GM18508 (cell line): ENCODE data around the gene ULK2.

Source experiments
- ATAC-seq: cut with Tn5 transposase; IDR thresholded peaks from one replicate; pipeline ENCODE4 v1.9.1; 2021; ENCODE audit warnings: moderate number of reproducible peaks; ENCODE audit not compliant: insufficient read depth, unreplicated experiment

Gene ULK2

DNA sequence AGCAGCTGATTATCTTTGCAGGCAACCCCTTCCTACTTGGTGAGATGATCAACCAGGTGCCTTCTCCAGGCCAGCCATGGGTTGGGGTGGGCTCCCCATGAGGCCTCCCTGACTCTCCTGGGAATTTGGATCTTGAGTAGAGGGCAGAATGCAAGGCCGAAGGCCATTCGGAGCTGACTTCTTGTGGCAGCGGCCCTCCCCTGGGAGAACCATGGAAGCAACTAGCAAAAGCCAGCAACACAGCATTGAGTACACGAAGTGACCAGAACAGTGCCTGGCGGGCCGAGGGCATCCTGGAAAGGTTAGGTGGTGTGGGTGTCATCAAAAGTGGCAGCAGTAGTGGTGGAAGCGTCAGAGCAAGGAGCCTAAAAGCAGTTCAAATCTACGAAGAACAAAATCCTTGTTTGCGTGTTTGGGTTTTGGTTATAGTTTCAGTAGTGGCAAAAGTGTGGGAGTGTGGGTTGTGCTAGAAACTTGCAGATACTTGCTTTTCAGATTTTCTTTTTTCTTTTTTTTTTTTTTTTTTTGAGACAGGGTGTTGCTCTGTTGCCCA is 117.6 kb downstream of the ULK2 start:
- ATAC-seq, result no peak

DNA sequence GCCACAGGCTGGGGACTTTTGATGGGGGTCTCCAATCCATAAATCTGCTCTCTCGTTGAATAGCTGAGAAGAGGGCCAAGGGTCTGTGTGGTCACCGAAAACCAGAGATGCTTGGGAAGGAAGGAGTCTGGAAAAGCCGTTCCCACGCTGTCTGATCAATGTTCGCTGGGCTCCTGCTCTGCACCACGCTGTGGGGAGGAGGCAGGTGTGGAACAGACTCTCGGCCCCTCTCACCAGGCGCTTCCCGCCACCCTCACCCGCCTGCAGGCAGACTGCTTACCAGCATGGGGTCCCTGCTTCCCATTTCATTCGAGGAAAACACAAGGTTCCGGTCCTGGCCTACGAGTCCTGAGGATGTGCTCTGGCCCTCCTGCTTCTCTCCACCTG is 118.9 kb downstream of the ULK2 start:
- ATAC-seq, result no peak

DNA sequence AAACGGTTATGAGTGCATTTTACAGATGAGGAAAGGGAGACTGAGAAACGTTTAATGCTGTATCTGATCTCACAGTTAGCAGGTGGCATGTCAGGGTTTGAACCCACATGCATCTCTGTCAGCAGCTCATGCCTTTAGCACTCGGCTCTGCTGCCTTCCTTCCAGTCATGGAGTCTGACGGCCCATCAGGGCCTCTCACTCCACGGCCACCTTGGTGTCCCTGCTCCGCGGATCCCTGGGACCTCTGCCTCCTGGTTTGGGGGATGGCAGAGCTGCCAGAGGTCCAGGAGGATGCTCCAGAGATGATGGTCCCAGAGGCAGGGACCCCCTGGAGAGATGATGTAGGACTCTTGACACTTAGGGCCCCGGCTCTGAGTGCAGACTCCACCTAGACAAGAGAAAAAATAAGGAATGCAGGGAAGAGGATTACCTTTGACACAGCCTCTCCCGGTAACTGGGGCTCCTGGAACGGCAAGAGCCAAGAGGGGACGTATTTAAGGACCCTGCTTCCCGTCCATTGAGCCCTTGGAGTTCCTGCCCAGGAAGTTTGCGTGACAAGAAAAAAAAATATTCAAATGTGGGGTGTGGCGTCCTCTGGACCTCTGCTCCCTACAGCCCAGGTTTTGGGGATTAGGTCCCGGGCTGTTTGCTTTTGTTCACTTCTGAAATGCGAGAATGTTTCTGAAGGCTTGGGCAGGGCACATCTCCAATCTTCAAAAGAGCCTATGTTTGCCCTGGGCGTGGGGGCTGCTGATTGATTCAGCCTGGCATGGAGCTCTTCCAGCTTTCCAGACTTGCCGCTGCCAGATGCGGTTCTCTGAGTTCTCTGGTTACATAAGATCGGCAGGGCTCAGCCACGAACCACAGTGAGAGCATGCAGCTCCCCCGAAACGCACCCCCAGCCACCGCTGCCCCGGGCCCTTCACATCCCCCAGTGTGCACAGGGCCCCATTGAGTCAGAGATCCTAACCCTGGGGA is 119.6 kb downstream of the ULK2 start, which contains the start of gene ALDH3A1:
TSS of gene ALDH3A1 (minus strand) at position 470 of the 978 bp plus-strand sequence. CDS start 3,169 bp downstream, outside the sequence.
- no peak for ATAC-seq

DNA sequence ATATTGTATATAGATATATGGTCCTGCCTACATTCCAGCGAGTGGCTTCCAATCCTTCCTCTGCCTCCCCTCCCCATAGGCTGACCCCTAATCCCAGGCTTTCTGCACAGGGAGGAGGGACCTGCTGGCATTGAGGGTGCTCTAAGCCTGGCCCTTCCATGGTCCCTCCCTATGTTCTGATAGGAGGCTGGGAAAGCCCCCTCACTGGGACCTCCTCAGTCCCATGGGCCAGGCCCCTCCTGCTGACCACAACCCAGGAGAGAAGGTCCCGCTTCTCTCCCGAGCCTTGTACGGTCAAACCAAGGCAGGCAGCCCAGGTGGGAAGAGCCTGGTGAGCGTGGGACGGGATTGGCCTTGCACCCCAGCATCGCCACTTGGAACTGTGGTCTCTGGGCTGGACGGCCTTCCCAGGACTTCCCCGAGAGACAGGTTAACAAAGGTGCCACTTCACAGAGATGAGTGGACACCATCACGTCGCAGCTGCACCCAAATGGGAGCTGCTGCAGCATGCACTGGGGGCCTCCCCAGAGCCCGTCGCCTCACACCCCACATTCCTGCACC is 120.5 kb downstream of the ULK2 start:
- no peak for ATAC-seq

DNA sequence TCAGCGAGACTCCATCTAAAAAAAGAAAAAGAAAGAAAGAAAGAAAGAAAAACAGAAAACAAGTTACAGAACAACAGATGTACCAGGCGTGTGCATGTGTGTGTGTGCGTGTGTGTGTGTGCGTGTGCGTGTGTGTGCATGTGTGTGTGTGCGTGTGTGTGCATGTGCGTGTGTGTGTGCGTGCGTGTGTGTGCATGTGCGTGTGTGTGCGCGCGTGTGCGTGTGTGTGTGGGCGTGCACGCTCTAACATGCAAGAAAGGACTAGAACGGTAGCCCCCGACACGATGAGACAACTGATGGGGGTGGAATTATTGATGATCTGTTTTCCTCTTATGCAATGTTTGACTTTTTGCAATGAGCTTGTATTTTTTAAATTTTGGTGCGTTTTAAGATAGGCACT is 121.2 kb downstream of the ULK2 start:
- no peak for ATAC-seq

DNA sequence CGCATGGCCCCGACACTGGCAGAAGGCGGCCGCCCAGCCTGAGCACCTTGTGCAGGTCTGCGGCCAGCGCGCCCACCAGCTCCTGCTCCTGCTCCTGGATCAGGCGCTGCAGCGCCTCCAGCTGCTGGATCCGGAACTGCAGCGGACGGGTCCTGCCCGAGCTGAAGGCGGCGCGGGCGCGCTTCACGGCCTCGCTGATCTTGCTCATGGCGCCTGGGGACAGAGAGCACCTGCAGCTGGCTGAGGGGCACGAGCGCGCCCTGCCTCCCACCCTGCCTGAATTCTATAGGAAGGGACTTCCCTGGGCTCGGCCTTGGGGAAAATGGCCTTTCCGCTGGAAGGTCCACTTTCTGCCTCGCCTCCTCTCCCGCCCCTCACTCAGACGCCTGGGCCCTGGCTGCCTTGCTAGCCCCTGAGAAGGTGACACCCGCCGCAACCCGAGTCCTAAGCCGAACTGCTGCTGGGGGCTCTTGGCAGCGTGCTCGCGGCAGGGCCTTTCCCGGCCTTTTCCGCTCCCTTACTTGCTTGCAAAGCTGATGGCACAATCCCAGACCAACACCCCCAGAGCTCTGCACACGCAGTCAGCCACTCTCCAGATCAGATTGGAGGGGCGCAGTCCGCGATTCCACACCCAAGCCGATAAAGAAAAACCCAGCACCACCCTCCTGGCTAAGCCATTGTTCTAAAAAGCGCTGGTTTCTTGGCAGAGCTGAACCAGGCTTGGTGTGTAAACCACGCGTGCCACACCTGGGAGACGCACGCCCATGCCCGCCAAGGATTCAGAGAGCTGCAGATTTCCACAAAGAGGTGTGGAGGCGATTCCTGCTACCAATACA is 122.6 kb downstream of the ULK2 start:
- no peak for ATAC-seq

DNA sequence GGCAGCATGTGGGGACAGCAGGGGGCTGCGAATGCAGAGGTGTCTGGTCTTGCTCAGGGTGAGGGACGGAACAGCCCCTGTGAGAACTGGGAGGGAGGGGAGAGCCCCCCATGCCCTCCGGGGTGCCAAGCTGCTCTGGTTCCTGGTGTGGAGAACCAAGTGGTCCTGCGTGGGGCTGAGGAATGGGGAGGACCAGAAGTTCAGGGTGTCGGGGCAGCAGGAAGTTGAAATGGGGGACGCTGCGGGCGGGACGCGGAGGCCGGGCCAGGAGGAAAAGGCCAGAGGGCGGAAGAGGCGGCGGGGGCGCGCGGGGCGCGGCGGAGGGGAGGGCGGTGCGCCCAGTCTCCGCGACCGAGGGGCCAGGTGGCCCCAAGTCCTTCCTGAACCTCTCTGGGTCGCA is 123.2 kb downstream of the ULK2 start:
- no peak for ATAC-seq

DNA sequence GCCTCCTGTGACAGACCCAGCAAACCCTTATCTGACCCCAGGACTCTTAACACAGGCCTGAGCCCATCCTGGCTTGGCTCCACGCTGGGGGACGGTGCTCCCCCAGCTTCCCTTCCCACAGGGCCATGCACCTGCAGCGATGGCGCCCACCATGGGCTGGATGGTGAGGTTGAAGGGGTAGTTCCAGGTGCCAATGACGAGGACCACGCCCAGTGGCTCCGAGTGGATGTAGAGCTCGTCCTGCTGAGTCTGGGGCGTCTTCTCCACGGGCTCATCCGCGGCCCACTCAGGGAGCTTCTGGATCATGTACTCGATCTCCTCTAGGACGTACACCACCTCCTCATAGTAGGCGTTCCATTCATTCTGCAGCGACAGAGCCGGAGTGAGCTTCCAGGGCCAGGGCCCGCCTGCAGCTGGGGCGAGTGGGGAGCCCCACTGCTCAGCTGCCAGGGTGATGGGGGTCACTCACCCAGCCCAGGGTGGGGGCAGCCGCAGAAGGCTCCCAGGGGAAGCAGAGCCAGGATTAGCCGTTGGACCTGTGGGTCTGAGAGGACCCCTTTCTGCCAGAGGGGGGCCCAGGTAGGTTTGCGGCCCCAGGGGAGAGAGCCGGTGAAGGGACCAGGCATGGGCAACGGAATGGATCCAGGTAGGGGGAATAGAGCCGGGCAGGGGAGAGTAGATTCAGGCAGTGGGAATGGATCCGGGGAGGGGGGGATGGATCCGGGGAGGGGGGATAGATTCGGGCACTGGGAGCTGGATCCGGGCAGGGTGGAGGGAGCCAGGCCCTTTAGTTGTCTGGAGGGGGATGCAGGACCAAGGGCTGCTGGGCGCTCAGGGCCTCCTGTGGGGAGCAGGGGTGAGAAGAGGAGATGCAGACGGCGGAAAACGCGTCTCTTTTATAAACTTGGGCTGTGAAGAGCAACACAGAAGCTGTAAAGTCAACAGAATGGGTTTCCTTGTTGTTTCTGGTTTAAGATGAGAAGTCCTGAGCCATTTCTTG is 124.3 kb downstream of the ULK2 start:
- no peak for ATAC-seq

DNA sequence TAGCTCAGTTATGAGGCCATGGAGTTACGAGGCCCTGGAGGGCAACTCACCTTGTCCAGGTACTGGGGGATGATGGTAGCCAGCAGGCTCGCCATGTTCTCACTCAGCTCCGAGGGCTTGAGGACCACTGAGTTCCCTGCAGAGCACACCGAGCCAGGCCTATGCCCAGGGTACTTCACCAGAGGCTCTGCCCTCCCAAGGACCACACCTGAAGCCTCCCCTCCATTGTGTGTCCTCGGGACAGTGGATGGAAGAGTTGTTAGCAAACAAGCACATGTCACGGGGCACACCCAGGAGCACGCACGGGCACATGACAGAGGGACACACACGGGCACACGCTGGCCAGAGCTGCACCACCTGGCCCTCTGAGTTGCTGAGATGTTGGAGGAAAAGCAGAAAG is 125.2 kb downstream of the ULK2 start:
- no peak for ATAC-seq

DNA sequence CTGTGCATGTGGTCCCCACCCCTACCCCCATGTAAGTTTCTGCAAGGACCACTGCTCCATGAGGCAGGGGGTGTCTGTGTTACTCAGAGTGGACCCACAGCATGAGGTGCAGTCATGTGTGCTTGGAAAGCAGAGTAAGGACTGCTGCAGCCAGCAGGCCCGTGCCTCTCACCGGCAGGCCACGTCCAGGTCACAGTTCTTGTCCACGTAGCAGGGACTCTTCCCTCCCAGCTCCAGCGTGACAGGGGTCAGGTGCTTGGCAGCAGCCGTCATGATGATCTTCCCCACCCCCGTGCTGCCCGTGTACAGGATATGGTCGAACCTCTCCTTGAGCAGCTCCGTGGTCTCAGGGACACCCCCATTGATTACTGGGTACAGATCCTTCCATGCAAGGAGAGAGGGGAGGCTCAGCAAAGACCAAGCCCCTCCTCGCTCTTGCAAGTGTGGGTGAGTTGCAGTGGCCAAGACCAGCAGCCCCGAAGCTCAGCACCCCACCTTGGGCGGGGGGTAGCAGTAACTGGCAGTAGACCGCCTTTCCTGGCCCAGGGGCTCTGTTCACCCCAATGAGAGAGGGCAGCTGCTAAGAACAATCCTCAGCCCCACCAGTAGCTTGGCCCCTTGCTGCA is 125.8 kb downstream of the ULK2 start:
- no peak for ATAC-seq

DNA sequence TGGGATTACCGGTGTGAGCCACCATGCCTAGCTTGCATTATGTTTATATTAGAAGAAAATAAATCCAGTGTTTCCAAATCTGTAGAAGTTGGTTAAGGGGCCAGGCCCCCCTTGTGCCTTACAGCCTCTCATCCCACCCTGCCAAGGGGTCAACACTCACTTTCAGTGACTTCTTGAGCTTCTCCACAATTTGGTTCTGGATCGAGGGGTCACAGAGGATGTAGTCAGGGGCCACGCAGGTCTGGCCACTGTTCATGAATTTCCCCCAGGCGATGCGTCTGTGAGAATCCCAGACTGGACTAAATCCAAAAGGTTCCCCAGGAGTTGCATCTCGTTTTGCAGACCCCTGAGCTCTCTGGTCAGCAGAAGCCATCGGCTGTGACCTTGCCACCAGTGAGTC is 126.8 kb downstream of the ULK2 start:
- no peak for ATAC-seq

DNA sequence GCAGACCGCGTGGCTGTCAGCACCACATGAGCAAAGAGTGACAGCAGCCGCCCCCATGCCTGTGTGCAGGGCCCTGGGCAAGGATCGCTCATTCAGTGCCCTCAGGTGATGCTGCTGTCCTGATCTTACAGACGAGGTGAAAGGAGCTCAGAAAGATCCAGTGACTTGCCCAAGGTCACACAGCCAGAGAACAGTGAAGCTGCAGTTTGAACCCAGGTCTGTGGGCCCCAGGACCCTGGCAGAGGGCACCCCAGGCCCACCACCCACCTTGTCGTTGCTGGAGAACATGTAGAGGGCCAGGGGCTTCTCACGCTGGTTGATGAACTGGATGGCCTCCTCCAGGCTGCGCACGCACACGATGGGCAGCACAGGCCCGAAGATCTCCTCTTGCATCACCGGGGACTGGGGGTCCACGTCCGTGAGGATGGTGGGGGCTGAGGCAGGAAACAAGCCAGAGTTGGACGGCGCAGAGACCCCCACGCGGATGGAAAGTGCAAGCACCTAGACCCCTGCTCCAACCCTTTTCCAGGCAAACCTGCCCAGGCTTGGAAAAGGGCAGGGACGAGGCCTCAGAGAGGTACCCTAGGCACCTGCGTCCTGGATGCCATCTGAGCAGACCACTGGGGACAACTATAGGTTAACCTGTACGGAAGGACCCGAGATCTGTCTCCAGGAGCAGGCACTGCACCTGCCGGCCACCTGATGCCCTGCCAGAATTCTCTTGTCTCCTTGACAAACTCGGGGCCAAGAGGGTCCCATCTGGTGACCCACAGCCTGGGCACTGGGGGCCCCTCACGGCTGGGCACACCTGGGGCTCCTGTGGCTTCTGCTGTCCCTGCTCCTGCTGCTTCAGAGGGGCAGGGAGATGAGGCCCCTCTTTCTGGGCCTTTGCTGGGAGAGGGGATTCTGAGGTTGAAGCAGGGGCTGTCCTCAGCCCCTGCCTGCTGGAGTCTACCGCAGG is 128.2 kb downstream of the ULK2 start:
- ATAC-seq, result no peak

DNA sequence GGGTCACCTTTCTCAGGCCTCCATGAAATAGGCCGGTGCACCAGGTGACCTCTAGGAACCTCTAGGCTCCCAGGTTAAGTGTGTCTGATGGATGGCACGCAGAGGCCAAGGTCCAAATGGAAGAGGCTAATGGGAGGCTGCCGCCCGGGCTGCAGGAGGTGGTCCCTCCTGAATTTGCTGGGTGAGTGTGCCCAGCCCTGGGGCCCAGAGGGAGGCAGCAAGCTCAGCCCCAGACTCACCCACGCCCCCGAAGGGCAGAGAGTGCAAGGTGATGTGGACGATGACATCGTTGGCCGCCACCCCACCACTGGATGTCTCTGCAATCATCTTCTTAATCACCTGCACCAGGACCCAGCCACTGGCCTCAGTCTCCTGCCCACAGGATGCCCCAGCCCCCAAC is 129.0 kb downstream of the ULK2 start:
- no peak for ATAC-seq

DNA sequence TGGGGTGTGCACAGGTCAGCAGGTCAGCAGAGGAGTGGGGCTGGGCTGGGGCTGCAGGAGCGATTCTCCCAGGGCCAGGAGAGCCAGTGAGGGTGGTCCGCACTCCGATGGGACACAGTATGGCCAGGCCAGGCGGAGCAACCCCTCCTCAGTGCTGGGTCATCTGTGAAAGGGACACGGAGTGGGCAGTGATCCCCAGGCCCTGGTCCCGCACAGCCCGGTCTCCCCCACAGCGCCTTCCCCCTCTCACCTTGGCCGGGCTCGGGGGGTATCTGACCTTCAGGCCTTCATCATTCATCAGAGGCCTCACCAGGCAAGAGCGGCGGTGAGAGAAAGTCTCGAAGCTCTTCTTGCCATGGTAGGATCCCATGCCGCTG is 129.7 kb downstream of the ULK2 start:
- no peak for ATAC-seq

DNA sequence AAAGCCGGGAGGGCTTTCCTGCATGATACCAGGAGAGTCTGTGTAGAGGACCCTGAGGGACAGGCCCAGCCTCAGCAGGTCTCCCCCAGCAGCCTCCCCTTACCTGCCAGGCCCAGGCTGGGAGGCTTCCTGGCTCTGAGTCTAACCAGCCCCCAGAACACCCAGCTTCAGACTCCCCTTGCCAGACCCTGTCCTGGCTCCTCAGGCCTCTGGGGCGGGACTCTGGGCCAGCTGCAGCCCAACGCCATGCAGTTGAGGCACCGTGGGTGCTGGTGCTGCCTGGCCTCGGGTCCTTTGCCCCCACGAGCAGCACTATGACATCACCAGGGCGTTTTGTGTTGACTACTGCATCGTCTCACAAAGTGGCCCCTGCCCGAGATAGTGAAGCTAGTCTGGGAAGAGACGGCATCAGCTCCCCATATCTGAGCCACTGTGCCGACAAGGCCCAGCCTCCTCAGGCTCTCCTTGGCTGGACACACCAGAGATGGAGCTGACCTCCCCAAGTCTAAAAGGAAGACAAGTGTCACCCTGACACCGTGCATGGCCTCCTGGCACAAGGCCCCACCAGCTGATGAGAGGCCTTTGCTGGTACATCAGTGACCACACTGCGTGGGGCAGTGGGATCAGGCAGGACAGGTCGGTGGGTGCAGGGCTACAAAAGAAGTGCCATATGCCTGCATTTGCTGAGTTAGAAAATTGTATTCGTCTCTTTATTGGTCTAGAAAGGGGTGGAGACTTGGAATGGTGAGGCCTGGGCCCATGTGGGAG is 130.2 kb downstream of the ULK2 start:
- no peak for ATAC-seq

DNA sequence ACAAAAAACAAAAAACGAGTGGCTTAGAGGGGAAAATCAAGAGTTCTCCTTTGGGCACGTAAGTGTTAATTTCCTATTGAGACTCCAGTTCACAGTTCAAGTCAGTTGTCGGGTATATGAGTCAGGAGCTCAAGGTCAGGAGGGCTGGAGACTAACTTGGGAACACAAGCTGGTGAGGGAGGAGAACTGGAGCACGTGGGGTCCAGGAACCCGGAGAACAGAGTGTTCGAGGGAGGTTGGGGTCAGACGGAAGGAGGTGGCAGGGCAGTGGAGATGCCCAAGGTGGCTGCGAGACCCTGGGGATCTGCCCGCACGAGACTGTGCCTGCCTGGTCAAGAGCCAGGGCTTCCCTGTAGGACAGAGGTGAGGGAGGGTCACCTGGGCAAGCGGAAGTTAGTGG is 131.7 kb downstream of the ULK2 start:
- no peak for ATAC-seq

DNA sequence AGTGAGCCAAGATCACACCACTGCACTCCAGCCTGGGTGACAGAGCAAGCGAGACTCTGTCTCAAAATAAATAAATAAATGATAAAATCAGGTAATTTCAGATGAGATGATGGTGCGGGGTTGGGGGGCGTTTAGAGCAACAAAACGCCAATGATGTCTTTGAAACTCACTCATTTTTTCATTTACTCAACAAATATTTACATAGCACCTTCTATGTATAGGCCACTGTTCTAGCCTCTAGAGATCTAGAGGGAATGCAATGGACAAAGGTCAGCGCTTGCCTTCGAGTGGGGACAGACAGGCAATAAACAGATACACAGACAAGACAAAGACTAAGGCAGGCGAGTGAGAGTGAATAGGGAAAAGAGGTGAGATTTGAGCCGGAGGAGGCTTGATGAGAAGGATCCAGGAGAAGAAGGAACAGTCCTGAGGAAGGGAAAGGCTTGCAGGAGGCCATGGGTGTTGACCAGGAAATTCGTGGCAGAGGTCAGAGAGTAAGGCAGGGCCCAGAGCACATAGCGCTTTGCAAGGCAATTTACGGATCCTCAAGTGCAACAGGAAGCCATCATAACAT is 133.7 kb downstream of the ULK2 start:
- ATAC-seq, result no peak
